Activated CD4-positive, alpha-beta T cell treated with anti-CD3 and anti-CD28 coated beads for 24 hours (primary cell): ENCODE results near the gene ZCRB1.
"Not testable (repeated sequence)": the region's sequence is repeated elsewhere in the genome, so short reads cannot be mapped to it uniquely, and the experiment has no call there.

Experiments used
- DNase-seq, 2 donors: peaks; one replicate each; pipeline ENCODE4 v3.0.0-alpha.2; 2020; ENCODE audit warnings: low read depth in 2 of 2

The ZCRB1 gene

GRCh38 chr12:42325653-42326474 lies at the start of gene ZCRB1, which contains the start of gene PPHLN1:
Gene ZCRB1, minus strand, starts transcription at chr12:42326094. Its CDS starts 1,992 bp downstream, at chr12:42324102.
Gene PPHLN1, plus strand, starts transcription at chr12:42326167. Its CDS starts 9,736 bp downstream, at chr12:42335903.
- peak; percentile 58 to 71 for DNase-seq

DNA sequence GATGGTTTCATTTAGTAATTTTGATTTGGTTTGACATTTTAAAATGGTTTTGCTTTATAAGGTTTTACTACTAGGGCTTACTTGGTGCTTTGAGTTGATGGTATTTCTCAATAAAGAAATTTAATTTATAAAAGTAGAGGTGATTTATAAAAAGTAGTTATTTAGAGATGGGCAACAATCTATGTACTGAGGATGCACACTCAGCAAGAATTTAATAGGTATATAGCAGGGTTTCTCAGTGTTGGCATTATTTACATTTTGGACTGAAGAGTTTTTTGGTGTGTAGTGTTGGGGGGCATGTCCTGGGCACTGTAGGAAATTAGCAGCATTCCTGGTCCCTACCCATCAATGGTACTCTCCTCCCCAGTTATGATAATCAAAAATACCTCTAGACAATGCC lies 47.8 kb upstream of the ZCRB1 start:
- DNase-seq = no peak

DNA sequence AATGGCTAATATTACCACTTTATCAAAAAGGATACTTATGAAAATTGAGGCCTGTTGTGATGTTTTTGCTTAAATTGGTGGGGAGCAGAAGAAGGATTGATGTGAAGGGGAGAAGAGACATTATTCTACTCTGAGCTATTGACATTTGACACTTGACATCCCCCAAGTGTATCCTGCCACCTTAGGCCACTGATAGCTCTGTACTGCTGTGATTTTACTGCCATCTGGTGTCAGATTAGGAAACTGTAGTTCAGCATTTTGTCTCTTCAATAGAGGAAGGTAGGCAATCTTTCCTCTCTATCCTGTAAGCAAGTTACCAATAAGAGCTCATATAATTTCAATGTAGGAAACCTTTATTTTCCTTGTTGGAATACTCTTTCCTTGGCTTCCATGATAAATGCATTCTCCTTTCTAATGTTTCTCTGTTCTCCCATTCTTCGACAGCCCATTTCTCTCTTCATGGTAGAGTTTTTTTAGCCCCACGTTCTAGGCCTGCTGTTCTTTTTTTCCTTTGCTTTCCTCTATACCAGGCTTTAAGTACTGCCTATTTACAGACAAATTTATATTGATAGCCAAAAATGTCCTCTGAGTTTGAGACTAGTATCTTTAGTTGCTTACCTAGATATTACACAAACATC lies 46.4 kb upstream of the ZCRB1 start:
- peak in 1 of 2 donors; percentile 23 for DNase-seq

GRCh38 chr12:42370013-42370412 lies 44.1 kb upstream of the ZCRB1 start:
- no peak for DNase-seq

DNA sequence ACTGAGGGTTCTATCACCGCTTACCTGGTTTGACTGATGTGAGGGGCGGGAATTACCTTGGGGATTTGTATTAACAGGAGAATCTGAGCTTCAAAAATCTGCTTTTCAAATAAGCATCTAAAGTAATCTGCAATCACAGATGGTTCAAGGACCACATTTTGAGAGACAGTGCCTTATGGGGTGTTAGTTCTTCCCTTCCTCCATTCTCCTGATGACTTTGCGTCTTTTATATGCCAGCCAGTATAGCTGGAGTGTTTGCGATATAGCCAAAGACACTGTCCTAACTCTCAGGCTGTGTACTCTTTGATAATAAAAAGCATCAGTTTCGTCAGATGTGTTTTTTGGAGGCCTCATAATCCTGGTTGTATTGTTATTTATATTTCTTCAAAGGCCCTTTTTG lies 39.6 kb upstream of the ZCRB1 start:
- DNase-seq = no peak

GRCh38 chr12:42364692-42365091 lies 38.8 kb upstream of the ZCRB1 start:
- DNase-seq = no peak

DNA sequence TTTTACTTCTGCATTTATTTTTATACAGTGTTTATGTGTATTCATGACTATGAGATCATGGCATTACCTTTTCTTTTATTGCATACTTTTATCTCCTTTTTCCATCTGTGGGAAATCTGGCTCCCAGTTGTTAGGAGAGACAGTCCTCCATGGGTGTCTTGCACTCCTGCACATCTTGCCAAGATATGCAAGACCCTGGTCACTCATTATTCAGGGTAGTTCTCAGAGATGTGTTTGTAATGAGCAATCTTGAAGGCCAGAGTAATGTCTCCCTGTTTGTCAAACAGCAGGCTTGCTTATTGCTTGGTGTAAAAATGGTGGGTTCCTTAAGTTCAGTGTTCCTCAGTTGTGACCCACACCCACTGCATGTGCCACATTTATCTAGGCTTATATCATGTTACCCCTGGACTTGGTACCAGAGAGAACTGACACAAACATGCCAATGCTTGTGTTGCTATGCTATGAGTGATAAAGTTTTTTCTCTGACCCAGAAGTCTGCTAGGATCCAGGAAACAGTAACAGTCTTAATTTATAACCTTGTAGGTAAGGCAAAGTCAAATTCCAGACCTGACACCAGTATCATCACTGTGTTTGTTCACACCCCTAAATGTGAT lies 36.9 kb upstream of the ZCRB1 start:
- no peak for DNase-seq

DNA sequence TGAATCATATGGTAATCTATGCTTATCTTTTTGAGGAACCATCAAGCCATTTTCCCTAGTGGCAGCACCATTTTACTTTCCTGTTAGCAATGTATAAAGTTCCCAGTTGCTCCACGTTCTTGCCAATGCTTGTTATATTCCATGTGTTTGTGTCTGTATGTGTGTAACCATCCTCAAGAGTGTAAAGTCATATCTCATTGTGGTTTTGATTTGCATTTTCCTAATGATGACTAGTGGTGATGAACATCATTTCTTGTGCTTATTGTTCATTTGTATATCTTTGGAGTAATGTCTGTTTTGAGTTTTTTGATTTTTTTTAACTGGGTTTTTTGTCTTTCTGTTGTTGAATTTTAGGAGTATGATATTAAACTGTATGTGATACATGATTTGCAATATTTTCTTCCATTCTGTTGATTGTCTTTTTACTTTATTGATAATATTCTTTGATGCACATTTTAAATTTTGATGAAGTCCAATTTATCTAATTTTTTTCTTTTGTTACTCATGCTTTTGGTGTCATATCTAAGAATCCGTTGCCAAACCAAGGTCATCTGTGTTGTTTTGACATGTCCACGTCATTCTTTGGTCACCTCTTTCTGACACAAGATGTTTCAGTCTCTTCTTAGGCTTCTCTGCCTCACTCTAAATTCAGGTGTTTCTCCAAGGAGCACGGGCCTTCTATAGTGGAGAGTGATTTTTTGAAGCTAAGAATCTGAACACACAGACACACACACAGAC lies 36.2 kb upstream of the ZCRB1 start:
- no peak for DNase-seq

GRCh38 chr12:42360747-42361403 lies 35.0 kb upstream of the ZCRB1 start:
- no peak for DNase-seq

DNA sequence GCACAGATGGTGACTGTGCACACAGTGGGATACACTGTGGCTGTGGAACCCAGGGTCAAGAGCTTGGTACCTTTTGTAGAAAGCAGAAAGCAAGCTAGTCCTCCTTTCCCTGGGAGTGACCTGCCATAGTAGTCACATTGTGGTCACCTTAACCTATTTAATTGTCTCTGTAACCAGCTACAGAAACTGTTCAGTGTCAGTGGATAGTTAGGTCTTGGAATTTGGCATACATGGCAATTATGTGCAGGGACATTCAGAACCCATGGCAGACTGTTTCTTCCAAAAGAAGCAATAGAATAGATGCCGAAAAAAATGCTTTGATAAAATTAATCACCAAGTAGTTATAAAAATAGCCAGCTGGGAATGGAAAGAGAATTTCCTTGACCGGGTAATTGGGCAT lies 30.4 kb upstream of the ZCRB1 start:
- DNase-seq = no peak

DNA sequence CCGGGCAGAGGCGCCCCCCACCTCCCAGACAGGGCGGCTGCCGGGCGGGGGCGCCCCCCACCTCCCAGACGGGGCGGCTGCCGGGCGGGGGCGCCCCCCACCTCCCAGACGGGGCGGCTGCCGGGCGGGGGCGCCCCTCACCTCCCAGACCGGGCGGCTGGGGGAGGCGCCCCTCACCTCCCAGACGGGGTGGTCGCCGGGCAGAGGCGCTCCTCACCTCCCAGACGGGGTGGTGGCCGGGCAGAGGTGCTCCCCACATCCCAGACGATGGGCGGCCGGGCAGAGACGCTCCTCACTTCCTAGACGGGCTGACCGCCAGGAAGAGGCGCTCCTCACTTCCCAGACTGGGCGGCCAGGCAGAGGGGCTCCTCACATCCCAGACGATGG lies 24.1 kb upstream of the ZCRB1 start:
- not testable (repeated sequence) for DNase-seq

GRCh38 chr12:42349119-42350020 lies 23.5 kb upstream of the ZCRB1 start:
- DNase-seq = not testable (repeated sequence)

DNA sequence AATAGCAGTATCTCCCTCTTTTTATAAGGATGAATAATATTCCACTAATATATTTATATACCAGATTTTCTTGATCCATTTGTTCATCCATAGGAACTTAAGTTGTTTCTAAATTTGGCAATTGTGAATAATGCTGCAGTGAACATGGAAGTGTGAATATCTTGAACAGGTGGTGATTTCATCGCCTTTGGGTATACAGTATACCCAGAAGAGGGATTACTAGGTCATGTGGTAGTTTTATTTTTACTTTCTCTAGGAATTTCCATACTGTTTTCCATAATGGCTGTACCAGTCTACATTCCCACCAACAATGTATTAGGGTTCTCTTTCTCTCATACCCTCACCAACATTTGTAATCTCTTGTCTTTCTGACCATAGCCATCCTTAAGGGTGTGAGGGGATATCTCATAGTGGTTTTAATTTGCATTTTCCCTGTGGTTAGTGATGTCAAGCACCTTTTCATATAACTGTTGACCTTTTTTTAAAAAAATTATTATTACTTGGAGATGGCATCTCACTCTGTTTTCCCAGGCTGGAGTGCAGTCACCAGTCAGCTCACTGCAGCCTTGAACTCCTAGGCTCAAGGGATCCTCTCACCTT lies 20.6 kb upstream of the ZCRB1 start:
- no peak for DNase-seq

DNA sequence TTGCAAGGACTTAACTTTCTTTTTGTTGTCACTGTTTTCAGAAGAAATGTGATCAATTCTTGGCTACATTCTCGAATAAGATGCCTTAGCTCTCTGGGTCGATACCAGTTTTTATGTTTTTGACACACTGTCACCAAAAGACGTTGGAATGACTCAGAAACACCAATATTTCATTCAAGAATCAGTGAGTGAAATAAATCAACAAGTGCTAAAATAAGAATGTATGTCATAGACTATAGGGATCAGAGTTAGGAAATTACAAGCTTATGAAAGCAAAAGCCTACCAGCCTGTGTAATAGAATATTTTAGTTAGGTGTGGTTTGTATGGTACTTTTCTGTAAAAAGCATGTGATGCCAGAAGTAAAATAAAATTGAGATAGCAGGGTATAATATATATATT lies 17.8 kb upstream of the ZCRB1 start:
- no peak for DNase-seq

DNA sequence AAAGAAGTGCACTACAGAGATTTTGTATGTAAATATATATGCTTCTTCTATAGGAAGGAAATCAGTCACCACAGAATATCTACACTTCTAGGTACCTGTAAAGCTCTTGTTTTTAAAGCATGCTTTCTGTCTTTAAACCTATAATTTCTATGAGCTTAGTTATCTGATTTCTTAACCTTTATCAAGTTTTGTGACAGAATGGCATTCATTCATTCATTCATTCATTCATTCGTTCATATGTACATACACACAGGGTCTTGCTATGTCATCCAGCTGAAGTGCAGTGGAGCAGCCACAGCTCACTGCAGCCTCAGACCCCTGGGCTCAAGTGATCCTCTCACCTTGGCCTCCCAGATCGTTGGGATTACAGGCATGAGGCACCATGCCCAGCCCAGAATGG lies 16.1 kb upstream of the ZCRB1 start:
- DNase-seq = no peak

GRCh38 chr12:42338280-42338679 lies 12.4 kb upstream of the ZCRB1 start:
- no peak for DNase-seq

- DNase-seq = no peak
These were observed 10.4 kb upstream of the ZCRB1 start for GRCh38 chr12:42336286-42336685.

DNA sequence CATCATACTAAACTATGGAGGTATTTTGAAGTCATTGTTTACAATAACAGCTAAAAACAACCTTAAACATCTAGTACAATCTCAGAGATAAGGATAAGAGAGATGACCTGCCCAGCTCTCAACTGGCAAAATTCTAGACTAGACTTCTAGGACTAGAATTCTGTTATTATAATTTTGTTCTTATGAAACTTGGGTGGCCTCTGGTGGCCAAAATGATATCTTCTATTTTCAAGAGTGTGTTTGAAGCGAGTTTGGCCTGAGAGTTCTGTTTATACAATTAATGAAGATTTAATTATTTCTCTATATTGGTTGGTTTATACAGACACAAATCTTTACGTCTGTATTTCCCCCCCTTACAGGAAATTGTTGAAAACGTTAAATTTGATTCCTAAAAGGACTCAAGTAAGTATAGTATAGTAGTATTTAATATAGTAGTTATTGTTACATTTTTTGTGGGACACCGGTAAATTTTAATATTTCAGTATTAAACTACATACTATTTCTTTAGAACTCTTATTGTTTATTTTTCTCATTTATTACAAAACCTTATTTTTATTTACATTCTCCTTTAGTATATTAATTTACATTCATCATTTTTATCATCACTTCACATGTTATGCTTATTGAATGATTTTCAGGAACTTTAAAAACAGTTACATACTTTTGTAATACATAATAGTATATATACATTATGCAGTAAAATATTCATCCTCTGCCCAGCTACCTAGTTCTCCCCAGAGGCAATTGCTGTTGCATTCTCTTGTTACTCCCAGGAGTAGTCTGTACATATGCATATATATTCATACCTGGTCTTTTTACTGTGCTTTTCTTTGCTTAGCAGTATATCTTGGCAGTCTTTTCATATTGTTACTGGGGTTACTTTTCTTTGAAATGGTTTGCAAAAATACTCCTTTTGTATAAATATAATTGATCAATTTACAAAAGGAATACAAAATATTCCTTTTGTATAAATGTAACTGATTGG lies 6.7 kb upstream of the ZCRB1 start:
- peak in 1 of 2 donors; percentile 24 for DNase-seq

- not testable (repeated sequence) for DNase-seq
These were observed 4.2 kb upstream of the ZCRB1 start for GRCh38 chr12:42330097-42330496.
